Lower leg skin (tissue), 3 donors: ENCODE measurements around the gene LRP5.

Experiments
- POLR2A ChIP-seq, 2 donors: fragments of 450-650 bp; IDR thresholded peaks; one replicate each; pipeline ENCODE4 v1.6.1; 2016 to 2017; ENCODE audit warnings: antibody characterized with exemption in 2 of 2, mild to moderate bottlenecking in 1 of 2, moderate library complexity in 1 of 2
- TF ChIP-seq, protein P1 (sequence below), 3 donors: fragments of 450-650 bp; IDR thresholded peaks; one replicate each; pipeline ENCODE4 v1.5.1; 2016; ENCODE audit warnings: antibody characterized with exemption in 3 of 3, mild to moderate bottlenecking in 3 of 3, moderate library complexity in 2 of 3

- TF ChIP-seq, protein P1, sequence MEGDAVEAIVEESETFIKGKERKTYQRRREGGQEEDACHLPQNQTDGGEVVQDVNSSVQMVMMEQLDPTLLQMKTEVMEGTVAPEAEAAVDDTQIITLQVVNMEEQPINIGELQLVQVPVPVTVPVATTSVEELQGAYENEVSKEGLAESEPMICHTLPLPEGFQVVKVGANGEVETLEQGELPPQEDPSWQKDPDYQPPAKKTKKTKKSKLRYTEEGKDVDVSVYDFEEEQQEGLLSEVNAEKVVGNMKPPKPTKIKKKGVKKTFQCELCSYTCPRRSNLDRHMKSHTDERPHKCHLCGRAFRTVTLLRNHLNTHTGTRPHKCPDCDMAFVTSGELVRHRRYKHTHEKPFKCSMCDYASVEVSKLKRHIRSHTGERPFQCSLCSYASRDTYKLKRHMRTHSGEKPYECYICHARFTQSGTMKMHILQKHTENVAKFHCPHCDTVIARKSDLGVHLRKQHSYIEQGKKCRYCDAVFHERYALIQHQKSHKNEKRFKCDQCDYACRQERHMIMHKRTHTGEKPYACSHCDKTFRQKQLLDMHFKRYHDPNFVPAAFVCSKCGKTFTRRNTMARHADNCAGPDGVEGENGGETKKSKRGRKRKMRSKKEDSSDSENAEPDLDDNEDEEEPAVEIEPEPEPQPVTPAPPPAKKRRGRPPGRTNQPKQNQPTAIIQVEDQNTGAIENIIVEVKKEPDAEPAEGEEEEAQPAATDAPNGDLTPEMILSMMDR (IDR thresholded peaks at IDR 0.05) = no peak
- no peak for TF ChIP-seq POLR2A (IDR thresholded peaks at IDR 0.05)
Measured at GRCh38 chr11:68333173-68333572, 20.8 kb downstream of the LRP5 start.
